GM12875 (cell line): ENCODE measurements around the gene ANXA2R.

ENCODE experiments used
- H3K4me3 ChIP-seq: one replicate; pipeline ENCODE4 v1.5.1; 2011; ENCODE audit warnings: low read depth, low read length, control low read depth
- TF ChIP-seq, protein P1 (sequence below): IDR thresholded peaks from 2 replicates; pipeline ENCODE4 v1.5.1; 2011; ENCODE audit warnings: low read depth, mild to moderate bottlenecking, control low read depth, inconsistent platforms, low read length, moderate library complexity, borderline replicate concordance; ENCODE audit not compliant: insufficient read depth

The ANXA2R gene

DNA sequence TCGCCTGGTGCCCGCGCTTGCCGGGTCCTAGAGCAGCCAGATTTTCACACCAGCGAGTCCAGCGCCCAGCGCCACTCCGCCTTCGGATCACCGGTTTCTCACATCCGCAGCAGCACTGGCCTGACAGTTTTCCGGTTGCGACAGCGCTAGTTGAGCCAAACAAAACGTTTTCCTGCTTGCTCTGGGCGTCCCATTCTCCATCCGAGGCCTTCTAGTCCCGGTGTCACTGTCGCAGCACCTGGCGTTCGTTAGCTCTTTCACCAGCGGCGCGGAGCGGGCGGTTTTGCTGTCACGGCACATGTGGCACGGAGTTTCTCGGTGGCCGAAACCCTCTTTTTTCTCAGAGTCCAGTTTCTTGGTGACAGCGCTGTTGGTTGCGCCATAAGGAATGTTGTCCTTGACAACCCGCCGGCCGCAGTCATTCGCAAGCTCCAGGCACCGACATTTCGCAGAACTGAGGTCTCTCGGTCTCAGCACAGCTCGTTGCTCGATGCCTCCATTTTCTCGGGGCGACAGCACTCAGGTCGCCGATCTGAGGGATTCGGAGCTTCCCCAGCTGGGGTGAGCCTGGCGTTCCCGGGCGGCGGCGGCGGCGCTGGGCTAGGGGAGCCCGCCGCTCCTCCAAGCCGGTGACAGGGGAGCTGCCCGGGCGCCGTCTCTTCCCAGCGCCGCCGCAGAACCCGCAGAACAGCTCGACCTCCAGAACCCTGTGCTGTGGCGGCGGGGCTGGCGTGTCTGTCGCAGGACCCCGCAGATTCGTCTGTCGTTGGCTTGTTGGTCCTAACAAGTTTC lies 47.8 kb downstream of the ANXA2R start:
- TF ChIP-seq, protein P1, sequence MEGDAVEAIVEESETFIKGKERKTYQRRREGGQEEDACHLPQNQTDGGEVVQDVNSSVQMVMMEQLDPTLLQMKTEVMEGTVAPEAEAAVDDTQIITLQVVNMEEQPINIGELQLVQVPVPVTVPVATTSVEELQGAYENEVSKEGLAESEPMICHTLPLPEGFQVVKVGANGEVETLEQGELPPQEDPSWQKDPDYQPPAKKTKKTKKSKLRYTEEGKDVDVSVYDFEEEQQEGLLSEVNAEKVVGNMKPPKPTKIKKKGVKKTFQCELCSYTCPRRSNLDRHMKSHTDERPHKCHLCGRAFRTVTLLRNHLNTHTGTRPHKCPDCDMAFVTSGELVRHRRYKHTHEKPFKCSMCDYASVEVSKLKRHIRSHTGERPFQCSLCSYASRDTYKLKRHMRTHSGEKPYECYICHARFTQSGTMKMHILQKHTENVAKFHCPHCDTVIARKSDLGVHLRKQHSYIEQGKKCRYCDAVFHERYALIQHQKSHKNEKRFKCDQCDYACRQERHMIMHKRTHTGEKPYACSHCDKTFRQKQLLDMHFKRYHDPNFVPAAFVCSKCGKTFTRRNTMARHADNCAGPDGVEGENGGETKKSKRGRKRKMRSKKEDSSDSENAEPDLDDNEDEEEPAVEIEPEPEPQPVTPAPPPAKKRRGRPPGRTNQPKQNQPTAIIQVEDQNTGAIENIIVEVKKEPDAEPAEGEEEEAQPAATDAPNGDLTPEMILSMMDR = no peak
- H3K4me3 ChIP-seq = peak overlapping the region; percentile 66

DNA sequence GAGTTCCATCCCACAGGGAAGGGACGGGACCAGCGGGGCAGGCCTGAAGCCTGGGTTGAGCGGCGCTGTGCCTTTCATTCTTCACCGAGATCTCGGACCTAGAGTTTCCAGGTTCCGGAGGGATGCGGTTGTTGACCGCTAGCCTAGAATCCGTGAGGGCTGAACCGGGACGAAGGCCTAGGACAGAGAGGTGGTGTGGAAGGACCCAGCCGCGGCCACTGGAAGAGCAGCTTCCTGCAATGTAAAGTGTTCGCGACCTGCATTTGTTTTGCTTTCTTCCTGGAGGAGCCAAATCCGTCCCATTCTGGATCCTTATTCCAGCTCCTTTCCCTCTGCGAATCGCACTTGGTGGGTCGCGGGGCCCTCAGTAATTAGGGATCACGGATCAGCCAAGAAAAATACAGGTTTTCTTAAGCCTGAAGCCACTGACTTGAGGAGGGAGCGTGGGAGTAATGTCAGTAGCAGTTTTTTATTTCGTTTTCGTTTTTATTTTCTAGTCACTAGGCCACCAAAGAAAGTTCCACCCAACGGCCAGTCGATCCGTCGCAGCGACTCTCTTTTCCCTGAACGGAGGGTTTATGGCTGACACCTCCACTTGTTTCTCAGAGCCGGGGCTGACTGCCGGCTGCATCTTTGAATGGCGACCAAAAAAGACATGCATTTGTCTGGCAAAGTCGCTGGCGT lies 48.6 kb downstream of the ANXA2R start:
- H3K4me3 ChIP-seq = peak overlapping the region; percentile 66
- TF ChIP-seq, protein P1 = no peak

DNA sequence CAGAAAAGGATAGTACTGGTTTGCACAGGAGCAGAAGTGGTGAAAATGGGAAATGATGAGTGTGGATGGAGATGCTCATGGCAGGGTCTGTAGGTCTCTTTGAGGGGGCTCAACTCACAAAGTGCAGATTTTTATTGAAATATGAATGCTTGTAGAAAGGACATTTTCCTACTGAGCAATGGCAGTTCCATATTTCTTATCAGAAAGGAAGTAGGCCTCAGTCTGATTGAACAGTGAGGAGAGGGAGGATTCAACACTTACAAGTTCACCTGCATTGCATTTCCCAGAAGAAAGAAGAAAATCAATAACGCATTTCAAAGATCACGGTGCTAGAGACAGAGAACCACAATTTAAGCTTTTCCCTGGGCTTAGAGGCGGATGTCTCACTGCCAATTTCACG lies 49.2 kb downstream of the ANXA2R start:
- TF ChIP-seq, protein P1 = no peak
- H3K4me3 ChIP-seq = peak overlapping the region; percentile 66
